Measurements from ENCODE around the gene ZDHHC11B. TPM values are rescaled to one million over a fixed set of nuclear protein-coding genes. Genes with fewer than 3 reads are reported as not detected.

The ZDHHC11B gene
- polyA plus RNA-seq, 1 donor (not counting 4 experiments of a cell fraction or from before 2014, with no cell fraction given) = 0.18 TPM

- Histone ChIP-seq H2AFZ (ENCODE audit: control insufficient read depth, low read length) (no peak overlapping the region), H3K79me2 (ENCODE audit: control insufficient read depth, insufficient read depth, low read length) (no peaks in the 10 kb centered on the region), H3K27me3 (ENCODE audit: control insufficient read depth, extremely low read depth, insufficient read depth, low read length) (peaks cover 29% of the 10 kb centered on the region), H3K4me1 (ENCODE audit: control insufficient read depth, extremely low read depth, insufficient read depth, low read length) (peaks cover 13% of the 10 kb centered on the region), H3K4me3 (ENCODE audit: control insufficient read depth in 2 of 3, extremely low read depth in 1 of 3, insufficient read depth in 2 of 3, low read depth in 1 of 3, low read length in 3 of 3) (no peak overlapping the region), H3K27ac (ENCODE audit: control insufficient read depth, insufficient read depth, low read length) (no peak overlapping the region), H3K9me1 (ENCODE audit: control insufficient read depth, extremely low read depth, insufficient read depth, low read length) (no peaks in the 10 kb centered on the region), H4K20me1 (ENCODE audit: control insufficient read depth, extremely low read depth, insufficient read depth, low read length) (peaks cover 3% of the 10 kb centered on the region), H3K9ac (ENCODE audit: control insufficient read depth, extremely low read depth, insufficient read depth, low read length) (peak overlapping the region; percentile 56), H3K4me2 (ENCODE audit: control insufficient read depth, extremely low read depth, insufficient read depth, low read depth, low read length) (peak overlapping the region; percentile 29), H3K36me3 (ENCODE audit: control insufficient read depth in 2 of 2, extremely low read depth in 1 of 2, insufficient read depth in 2 of 2, low read length in 2 of 2) (peaks cover 2 to 5% of the 10 kb centered on the region in 2 experiments), H3K9me3 (ENCODE audit: control insufficient read depth, low read depth, low read length) (no peaks in the 10 kb centered on the region)
- FAIRE-seq = no peak
- TF ChIP-seq EZH2 (IDR thresholded peaks at IDR 0.05; ENCODE audit: low read length) = no peak
- no peak for TF ChIP-seq CTCF (optimal IDR thresholded peaks at IDR 0.05 in 1 of 3, IDR thresholded peaks at IDR 0.05 in 1 of 3, conservative IDR thresholded peaks at IDR 0.05 in 1 of 3; ENCODE audit: extremely low read depth in 1 of 3, insufficient read depth in 2 of 3, low read length in 3 of 3)
- dilution Hi-C loops (cut with MboI; ENCODE audit: extremely low pct_ligation_motif_present, low sequenced_read_pairs) = no loop called here
- no peak for DNase-seq (ENCODE audit: low read depth, low spot score)
Observed at GRCh38 chr5:673161-673830, 111.2 kb downstream of the ZDHHC11B start.

- H3K4me3 ChIP-seq (ENCODE audit: control insufficient read depth in 2 of 3, extremely low read depth in 1 of 3, insufficient read depth in 2 of 3, low read depth in 1 of 3, low read length in 3 of 3) = no peak overlapping the region
- no peak for TF ChIP-seq EZH2 (IDR thresholded peaks at IDR 0.05; ENCODE audit: low read length)
- TF ChIP-seq CTCF (optimal IDR thresholded peaks at IDR 0.05 in 1 of 3, IDR thresholded peaks at IDR 0.05 in 1 of 3, conservative IDR thresholded peaks at IDR 0.05 in 1 of 3; ENCODE audit: extremely low read depth in 1 of 3, insufficient read depth in 2 of 3, low read length in 3 of 3) = no peak
- H3K4me1 ChIP-seq (ENCODE audit: control insufficient read depth, extremely low read depth, insufficient read depth, low read length) = peaks cover 13% of the 10 kb centered on the region
- no peaks in the 10 kb centered on the region for H3K9me3 ChIP-seq (ENCODE audit: control insufficient read depth, low read depth, low read length)
- peaks cover 2 to 5% of the 10 kb centered on the region in 2 experiments for H3K36me3 ChIP-seq (ENCODE audit: control insufficient read depth in 2 of 2, extremely low read depth in 1 of 2, insufficient read depth in 2 of 2, low read length in 2 of 2)
- no peaks in the 10 kb centered on the region for H3K79me2 ChIP-seq (ENCODE audit: control insufficient read depth, insufficient read depth, low read length)
- H2AFZ ChIP-seq (ENCODE audit: control insufficient read depth, low read length) = no peak overlapping the region
- H3K27me3 ChIP-seq (ENCODE audit: control insufficient read depth, extremely low read depth, insufficient read depth, low read length) = peaks cover 29% of the 10 kb centered on the region
- no peaks in the 10 kb centered on the region for H3K9me1 ChIP-seq (ENCODE audit: control insufficient read depth, extremely low read depth, insufficient read depth, low read length)
- dilution Hi-C loops (cut with MboI; ENCODE audit: extremely low pct_ligation_motif_present, low sequenced_read_pairs) = no loop called here
- H3K9ac ChIP-seq (ENCODE audit: control insufficient read depth, extremely low read depth, insufficient read depth, low read length) = peak overlapping the region; percentile 66
- peak overlapping the region; percentile 29 for H3K4me2 ChIP-seq (ENCODE audit: control insufficient read depth, extremely low read depth, insufficient read depth, low read depth, low read length)
- no peak overlapping the region for H3K27ac ChIP-seq (ENCODE audit: control insufficient read depth, insufficient read depth, low read length)
- no peak for DNase-seq (ENCODE audit: low read depth, low spot score)
- no peak for FAIRE-seq
- H4K20me1 ChIP-seq (ENCODE audit: control insufficient read depth, extremely low read depth, insufficient read depth, low read length) = peaks cover 3% of the 10 kb centered on the region
Observed at GRCh38 chr5:672329-673160, 112.0 kb downstream of the ZDHHC11B start.

Measured in keratinocyte (primary cell).